OCI-LY3 (cell line): Measurements from ENCODE around the gene DNAI2.

ENCODE experiments used
- EZH2phosphoT487 ChIP-seq: fragments of 200-600 bp; shearing (Covaris generic); IDR thresholded peaks from 2 replicates; pipeline ENCODE4 v1.6.1; 2018; ENCODE audit warnings: antibody characterized with exemption, mixed run types, low read depth
- TF ChIP-seq, protein P1 (sequence below): fragments of 200-600, 300-600 bp; sonication (generic); IDR thresholded peaks from 2 replicates; pipeline ENCODE4 v1.5.1; 2014; ENCODE audit warnings: antibody characterized with exemption, low read length, low read depth

- TF ChIP-seq, protein P1, sequence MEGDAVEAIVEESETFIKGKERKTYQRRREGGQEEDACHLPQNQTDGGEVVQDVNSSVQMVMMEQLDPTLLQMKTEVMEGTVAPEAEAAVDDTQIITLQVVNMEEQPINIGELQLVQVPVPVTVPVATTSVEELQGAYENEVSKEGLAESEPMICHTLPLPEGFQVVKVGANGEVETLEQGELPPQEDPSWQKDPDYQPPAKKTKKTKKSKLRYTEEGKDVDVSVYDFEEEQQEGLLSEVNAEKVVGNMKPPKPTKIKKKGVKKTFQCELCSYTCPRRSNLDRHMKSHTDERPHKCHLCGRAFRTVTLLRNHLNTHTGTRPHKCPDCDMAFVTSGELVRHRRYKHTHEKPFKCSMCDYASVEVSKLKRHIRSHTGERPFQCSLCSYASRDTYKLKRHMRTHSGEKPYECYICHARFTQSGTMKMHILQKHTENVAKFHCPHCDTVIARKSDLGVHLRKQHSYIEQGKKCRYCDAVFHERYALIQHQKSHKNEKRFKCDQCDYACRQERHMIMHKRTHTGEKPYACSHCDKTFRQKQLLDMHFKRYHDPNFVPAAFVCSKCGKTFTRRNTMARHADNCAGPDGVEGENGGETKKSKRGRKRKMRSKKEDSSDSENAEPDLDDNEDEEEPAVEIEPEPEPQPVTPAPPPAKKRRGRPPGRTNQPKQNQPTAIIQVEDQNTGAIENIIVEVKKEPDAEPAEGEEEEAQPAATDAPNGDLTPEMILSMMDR, result no peak
- TF ChIP-seq EZH2phosphoT487, result no peak
These were observed 28.2 kb upstream of the DNAI2 start for GRCh38 chr17:74245871-74246270.
